Measurements from ENCODE around the gene ME3. TPM values are rescaled to one million over a fixed set of nuclear protein-coding genes. Genes with fewer than 3 reads are reported as not detected.
"Not testable (repeated sequence)": the region's sequence is repeated elsewhere in the genome, so short reads cannot be mapped to it uniquely, and the experiment has no call there.

The ME3 gene
- total RNA-seq, 1 donor = 19.9 TPM

- H3K4me3 ChIP-seq (ENCODE audit: low read depth, low read length) = no peak overlapping the region
- DNase-seq (ENCODE audit: low read depth) = no peak
- TF ChIP-seq, protein P1, sequence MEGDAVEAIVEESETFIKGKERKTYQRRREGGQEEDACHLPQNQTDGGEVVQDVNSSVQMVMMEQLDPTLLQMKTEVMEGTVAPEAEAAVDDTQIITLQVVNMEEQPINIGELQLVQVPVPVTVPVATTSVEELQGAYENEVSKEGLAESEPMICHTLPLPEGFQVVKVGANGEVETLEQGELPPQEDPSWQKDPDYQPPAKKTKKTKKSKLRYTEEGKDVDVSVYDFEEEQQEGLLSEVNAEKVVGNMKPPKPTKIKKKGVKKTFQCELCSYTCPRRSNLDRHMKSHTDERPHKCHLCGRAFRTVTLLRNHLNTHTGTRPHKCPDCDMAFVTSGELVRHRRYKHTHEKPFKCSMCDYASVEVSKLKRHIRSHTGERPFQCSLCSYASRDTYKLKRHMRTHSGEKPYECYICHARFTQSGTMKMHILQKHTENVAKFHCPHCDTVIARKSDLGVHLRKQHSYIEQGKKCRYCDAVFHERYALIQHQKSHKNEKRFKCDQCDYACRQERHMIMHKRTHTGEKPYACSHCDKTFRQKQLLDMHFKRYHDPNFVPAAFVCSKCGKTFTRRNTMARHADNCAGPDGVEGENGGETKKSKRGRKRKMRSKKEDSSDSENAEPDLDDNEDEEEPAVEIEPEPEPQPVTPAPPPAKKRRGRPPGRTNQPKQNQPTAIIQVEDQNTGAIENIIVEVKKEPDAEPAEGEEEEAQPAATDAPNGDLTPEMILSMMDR (IDR thresholded peaks at IDR 0.05; ENCODE audit: insufficient read depth, low read depth, low read length) = no peak
Measured at GRCh38 chr11:86418106-86418505, 254.3 kb downstream of the ME3 start.

DNA sequence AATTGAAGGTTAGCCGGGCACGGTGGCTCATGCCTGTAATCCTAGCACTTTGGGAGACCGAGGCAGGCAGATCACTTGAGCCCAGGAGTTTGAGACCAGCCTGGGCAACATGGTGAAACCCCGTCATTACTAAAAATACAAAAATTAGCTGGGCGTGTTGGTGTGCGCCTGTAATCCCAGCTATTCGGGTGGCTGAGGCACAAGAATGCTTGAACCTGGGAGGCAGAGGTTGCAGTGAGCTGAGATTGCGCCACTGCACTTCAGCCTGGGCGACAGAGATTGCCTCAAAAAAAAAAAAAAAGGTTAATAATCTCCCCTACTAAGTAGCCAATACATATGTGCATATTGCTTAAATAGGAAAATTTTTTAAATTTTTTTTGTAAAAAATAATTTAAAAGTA lies 255.5 kb downstream of the ME3 start:
- DNase-seq (ENCODE audit: low read depth); H3K4me3 ChIP-seq (ENCODE audit: low read depth, low read length): not testable (repeated sequence)

DNA sequence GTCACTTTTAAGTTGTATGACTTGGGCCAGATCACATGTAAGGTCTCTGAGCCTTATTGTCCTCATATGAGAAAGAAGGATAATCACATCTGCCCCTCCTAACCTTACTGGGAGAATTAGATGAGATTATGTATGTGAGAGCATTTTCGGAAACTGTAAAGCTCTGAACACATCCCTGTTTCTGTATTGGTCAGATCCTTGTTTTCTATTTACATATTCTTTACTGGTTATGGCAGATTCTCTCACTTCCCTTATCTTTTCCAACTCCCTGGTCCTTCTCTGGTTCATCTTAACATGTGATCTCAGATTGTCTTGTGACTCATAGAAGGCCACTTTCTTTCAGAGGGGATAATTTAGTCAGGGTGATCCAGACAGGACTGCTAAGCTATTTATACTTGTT lies 255.9 kb downstream of the ME3 start:
- peak; percentile 28 for DNase-seq (ENCODE audit: low read depth)
- TF ChIP-seq, protein P1 (IDR thresholded peaks at IDR 0.05; ENCODE audit: insufficient read depth, low read depth, low read length) = no peak
- H3K4me3 ChIP-seq (ENCODE audit: low read depth, low read length) = no peak overlapping the region

DNA sequence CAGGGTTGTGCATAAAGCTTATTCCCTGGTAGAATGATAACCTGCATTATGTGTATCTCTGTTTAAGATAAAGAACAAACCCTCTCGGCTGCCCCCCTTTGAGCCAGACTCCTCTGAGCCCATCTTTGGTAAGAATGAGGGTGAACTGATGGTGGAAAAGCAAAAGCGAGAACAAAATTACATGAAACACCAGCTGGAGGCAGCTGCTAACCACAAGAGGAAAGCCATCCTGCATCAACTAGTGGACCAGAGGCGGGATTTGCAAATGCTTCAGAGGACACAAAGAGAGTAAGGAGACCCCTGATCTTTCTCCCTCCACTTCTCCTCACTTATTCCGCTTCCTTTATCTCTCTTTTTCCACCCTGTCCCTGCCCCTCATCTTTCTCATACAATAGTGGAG lies 257.4 kb downstream of the ME3 start:
- no peak for DNase-seq (ENCODE audit: low read depth)
- TF ChIP-seq, protein P1 (IDR thresholded peaks at IDR 0.05; ENCODE audit: insufficient read depth, low read depth, low read length) = no peak
- H3K4me3 ChIP-seq (ENCODE audit: low read depth, low read length) = no peak overlapping the region

GRCh38 chr11:86414032-86414431 lies 258.4 kb downstream of the ME3 start:
- H3K4me3 ChIP-seq (ENCODE audit: low read depth, low read length) = no peak overlapping the region
- TF ChIP-seq, protein P1 (IDR thresholded peaks at IDR 0.05; ENCODE audit: insufficient read depth, low read depth, low read length) = no peak
- DNase-seq (ENCODE audit: low read depth) = no peak

DNA sequence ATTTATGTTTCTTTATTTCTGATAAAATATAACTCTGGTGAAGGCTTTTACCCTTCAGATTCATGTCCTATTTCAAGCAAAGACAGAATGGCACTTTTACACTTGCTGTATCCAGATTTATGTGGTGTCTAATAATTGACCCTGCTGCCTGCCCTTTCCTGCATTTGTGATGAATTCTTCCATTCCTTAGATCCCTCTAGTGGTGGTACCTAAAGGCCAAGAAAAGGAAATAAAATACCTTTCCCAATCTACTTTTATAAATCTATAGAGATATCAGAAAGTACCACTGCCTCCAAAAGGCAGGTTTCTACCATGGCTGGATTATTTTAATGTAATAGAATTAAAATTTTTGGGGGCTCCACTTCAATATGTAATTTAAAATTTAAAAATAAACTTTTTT lies 263.6 kb downstream of the ME3 start:
- no peak overlapping the region for H3K4me3 ChIP-seq (ENCODE audit: low read depth, low read length)
- no peak for DNase-seq (ENCODE audit: low read depth)
- TF ChIP-seq, protein P1 (IDR thresholded peaks at IDR 0.05; ENCODE audit: insufficient read depth, low read depth, low read length) = peak; percentile 44

- H3K4me3 ChIP-seq (ENCODE audit: low read depth, low read length) = no peak overlapping the region
- TF ChIP-seq, protein P1 (IDR thresholded peaks at IDR 0.05; ENCODE audit: insufficient read depth, low read depth, low read length) = no peak
- no peak for DNase-seq (ENCODE audit: low read depth)
Measured at GRCh38 chr11:86403458-86403857, 269.0 kb downstream of the ME3 start.
